OCI-LY3 (cell line): ENCODE data around the gene GDAP2.

ENCODE experiments used
- CTCF ChIP-seq: fragments of 200-600, 300-600 bp; sonication (generic); IDR thresholded peaks from 2 replicates; pipeline ENCODE4 v1.5.1; 2014; ENCODE audit warnings: antibody characterized with exemption, low read length, low read depth
- EZH2phosphoT487 ChIP-seq: fragments of 200-600 bp; shearing (Covaris generic); IDR thresholded peaks from 2 replicates; pipeline ENCODE4 v1.6.1; 2018; ENCODE audit warnings: antibody characterized with exemption, mixed run types, low read depth

- TF ChIP-seq CTCF (no peak), EZH2phosphoT487 (no peak)
These were observed 108.1 kb downstream of the GDAP2 start for GRCh38 chr1:117821382-117821755.
